Type B pancreatic cell (in vitro differentiated cells): ENCODE measurements around the gene PARK7. TPM values are rescaled to one million over a fixed set of nuclear protein-coding genes. Genes with fewer than 3 reads are reported as not detected.

Source experiments
- DNase-seq: peaks from one replicate; pipeline ENCODE4 v3.0.0; 2021; ENCODE audit warnings: mixed read lengths; ENCODE audit not compliant: unreplicated experiment; ENCODE audit errors: extremely low spot score
- H3K27ac Mint-ChIP-seq: 2 replicates; pipeline ENCODE4 v1.8.0; 2021; ENCODE audit warnings: mild to moderate bottlenecking, mixed read lengths
- H3K27me3 Mint-ChIP-seq: 2 replicates; pipeline ENCODE4 v1.8.0; 2021; ENCODE audit warnings: mixed read lengths
- H3K36me3 Mint-ChIP-seq: 2 replicates; pipeline ENCODE4 v1.8.0; 2021; ENCODE audit warnings: mixed read lengths
- H3K4me1 Mint-ChIP-seq: one replicate; pipeline ENCODE4 v1.8.0; 2021; ENCODE audit warnings: mixed read lengths; ENCODE audit not compliant: unreplicated experiment
- H3K4me3 Mint-ChIP-seq: 2 replicates; pipeline ENCODE4 v1.8.0; 2021; ENCODE audit warnings: mild to moderate bottlenecking, mixed read lengths
- H3K9me3 Mint-ChIP-seq: 2 replicates; pipeline ENCODE4 v1.8.0; 2021; ENCODE audit warnings: mixed read lengths
- CTCF ChIP-seq: fragments of 200-600 bp; sonication (generic); conservative IDR thresholded peaks from 2 replicates; pipeline ENCODE4 v1.5.0; 2021; ENCODE audit warnings: antibody characterized with exemption, mild to moderate bottlenecking
- total RNA-seq: library from RNA; stranded (reverse); gene quantifications from 2 replicates; pipeline ENCODE4 v1.2.1, GENCODE V29; 2021; ENCODE audit warnings: low replicate concordance

PARK7 gene
- total RNA-seq, 1 donor from 2014 or later: 279 TPM

GRCh38 chr1:7988576-7988975 is 27.1 kb downstream of the PARK7 start:
- Mint-ChIP-seq H3K36me3 (peaks cover 30% of the 10 kb centered on the region), H3K9me3 (no peaks in the 10 kb centered on the region), H3K27me3 (no peaks in the 10 kb centered on the region), H3K27ac (no peak overlapping the region), H3K4me1 (peaks cover 6% of the 10 kb centered on the region), H3K4me3 (no peak overlapping the region)
- TF ChIP-seq CTCF: no peak
- DNase-seq: no peak

GRCh38 chr1:7989762-7990428 is 28.4 kb downstream of the PARK7 start:
- H3K27me3 Mint-ChIP-seq: no peaks in the 10 kb centered on the region
- no peak for DNase-seq
- no peak overlapping the region for H3K4me3 Mint-ChIP-seq
- TF ChIP-seq CTCF: no peak
- no peaks in the 10 kb centered on the region for H3K9me3 Mint-ChIP-seq
- no peak overlapping the region for H3K27ac Mint-ChIP-seq
- peaks cover 6% of the 10 kb centered on the region for H3K4me1 Mint-ChIP-seq
- H3K36me3 Mint-ChIP-seq: peaks cover 26% of the 10 kb centered on the region

- H3K27ac Mint-ChIP-seq: peak overlapping the region; percentile 28
- DNase-seq: no peak
- peaks cover 6% of the 10 kb centered on the region for H3K4me1 Mint-ChIP-seq
Measured at GRCh38 chr1:7991504-7992440, 30.3 kb downstream of the PARK7 start.

GRCh38 chr1:7992885-7993284 is 31.4 kb downstream of the PARK7 start:
- TF ChIP-seq CTCF: no peak
- peaks cover 6% of the 10 kb centered on the region for H3K4me1 Mint-ChIP-seq

More at GRCh38 chr1:7991504-7992440, 30.3 kb downstream of the PARK7 start:
- H3K36me3 Mint-ChIP-seq: peaks cover 13% of the 10 kb centered on the region
- no peaks in the 10 kb centered on the region for H3K9me3 Mint-ChIP-seq
- no peak for TF ChIP-seq CTCF
- H3K4me3 Mint-ChIP-seq: no peak overlapping the region
- no peaks in the 10 kb centered on the region for H3K27me3 Mint-ChIP-seq

GRCh38 chr1:7993593-7994479 is 32.3 kb downstream of the PARK7 start:
- Mint-ChIP-seq H3K27ac (no peak overlapping the region), H3K9me3 (no peaks in the 10 kb centered on the region)

More at GRCh38 chr1:7992885-7993284, 31.4 kb downstream of the PARK7 start:
- no peak overlapping the region for H3K27ac Mint-ChIP-seq
- no peaks in the 10 kb centered on the region for H3K27me3 Mint-ChIP-seq
- H3K36me3 Mint-ChIP-seq: peaks cover 19% of the 10 kb centered on the region
- H3K9me3 Mint-ChIP-seq: no peaks in the 10 kb centered on the region
- no peak overlapping the region for H3K4me3 Mint-ChIP-seq
- no peak for DNase-seq

More at GRCh38 chr1:7993593-7994479, 32.3 kb downstream of the PARK7 start:
- peaks cover 20% of the 10 kb centered on the region for H3K36me3 Mint-ChIP-seq
- no peak overlapping the region for H3K4me3 Mint-ChIP-seq
- TF ChIP-seq CTCF: no peak
- H3K27me3 Mint-ChIP-seq: no peaks in the 10 kb centered on the region
- no peak for DNase-seq
- H3K4me1 Mint-ChIP-seq: peaks cover 6% of the 10 kb centered on the region
